Activated CD4-positive, alpha-beta T cell treated with anti-CD3 and anti-CD28 coated beads, Interleukin-2, amount 10 ng/mL, durations not matched to agents 24 days and 14 days (primary cell): ENCODE results near the gene PARVB. TPM values are rescaled to one million over a fixed set of nuclear protein-coding genes. Genes with fewer than 3 reads are reported as not detected.

Experiments
- DNase-seq: peaks from one replicate; pipeline ENCODE4 v3.0.0; 2022
- H3K27ac Mint-ChIP-seq: one replicate; pipeline ENCODE4 v1.8.0; 2022; ENCODE audit warnings: mild to moderate bottlenecking, mixed read lengths
- H3K27me3 Mint-ChIP-seq: one replicate; pipeline ENCODE4 v1.8.0; 2022; ENCODE audit warnings: mixed read lengths
- H3K36me3 Mint-ChIP-seq: one replicate; pipeline ENCODE4 v1.8.0; 2022; ENCODE audit warnings: low read depth, mild to moderate bottlenecking, mixed read lengths
- H3K4me1 Mint-ChIP-seq: one replicate; pipeline ENCODE4 v1.8.0; 2021; ENCODE audit warnings: mixed read lengths
- H3K4me3 Mint-ChIP-seq: one replicate; pipeline ENCODE4 v1.8.0; 2022; ENCODE audit warnings: mild to moderate bottlenecking, moderate library complexity, mixed read lengths
- H3K9me3 Mint-ChIP-seq: one replicate; pipeline ENCODE4 v1.8.0; 2021; ENCODE audit warnings: mixed read lengths
- intact Hi-C: fragments of 100-400 bp; cut with micrococcal nuclease; formaldehyde crosslinking; loops from one replicate; pipeline ENCODE4 v1.15.1; 2023
- total RNA-seq: library from RNA; stranded (reverse); gene quantifications from 2 replicates; pipeline ENCODE4 v1.2.3, GENCODE V29; 2022

The PARVB gene
- total RNA-seq, 1 donor from 2014 or later, result 112 TPM

- Mint-ChIP-seq H3K36me3 (peaks cover 25% of the 10 kb centered on the region), H3K9me3 (no peaks in the 10 kb centered on the region), H3K27me3 (no peaks in the 10 kb centered on the region), H3K4me3 (no peak overlapping the region), H3K4me1 (peaks cover 24% of the 10 kb centered on the region), H3K27ac (no peak overlapping the region)
- intact Hi-C loops, result loop anchor here (10.0 kb wide), 1 partner anchor 496 kb away; no protein-coding TSS in a partner anchor
- DNase-seq, result no peak
Observed at GRCh38 chr22:44188986-44189630, 165.0 kb downstream of the PARVB start.

DNA sequence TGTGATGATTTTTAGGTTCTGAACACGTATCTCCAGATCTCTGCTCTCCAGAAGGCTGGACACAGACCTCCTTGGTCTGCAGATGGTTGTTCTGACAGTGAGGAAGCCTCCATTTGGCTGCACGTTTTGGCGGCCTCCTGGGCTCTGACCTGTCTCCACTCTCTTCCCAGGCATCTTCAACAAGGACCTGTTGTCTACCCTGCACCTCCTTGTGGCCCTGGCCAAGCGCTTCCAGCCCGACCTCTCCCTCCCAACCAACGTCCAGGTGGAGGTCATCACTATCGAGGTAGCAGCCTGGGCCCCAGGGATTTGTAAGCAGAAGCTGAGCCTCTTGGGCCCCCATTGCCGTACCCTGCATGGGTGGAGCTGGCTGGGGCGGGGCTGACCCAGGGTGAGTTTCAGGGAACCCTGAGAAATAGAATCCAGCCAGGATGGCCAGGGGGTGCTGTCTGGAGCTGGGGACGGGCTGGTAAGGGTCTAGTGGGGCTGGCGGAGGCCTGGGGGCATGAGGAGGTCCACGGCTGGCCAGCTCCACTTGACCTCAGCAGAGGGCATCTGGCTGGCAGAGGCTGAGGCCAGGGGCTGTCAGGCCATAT is 166.4 kb downstream of the PARVB start:
- no peak for DNase-seq
- no peak overlapping the region for H3K27ac Mint-ChIP-seq
- no peaks in the 10 kb centered on the region for H3K27me3 Mint-ChIP-seq
- no peaks in the 10 kb centered on the region for H3K9me3 Mint-ChIP-seq
- H3K4me3 Mint-ChIP-seq, result no peak overlapping the region
- intact Hi-C loops, result no loop called here
- H3K36me3 Mint-ChIP-seq, result peaks cover 28% of the 10 kb centered on the region
- peaks cover 30% of the 10 kb centered on the region for H3K4me1 Mint-ChIP-seq

DNA sequence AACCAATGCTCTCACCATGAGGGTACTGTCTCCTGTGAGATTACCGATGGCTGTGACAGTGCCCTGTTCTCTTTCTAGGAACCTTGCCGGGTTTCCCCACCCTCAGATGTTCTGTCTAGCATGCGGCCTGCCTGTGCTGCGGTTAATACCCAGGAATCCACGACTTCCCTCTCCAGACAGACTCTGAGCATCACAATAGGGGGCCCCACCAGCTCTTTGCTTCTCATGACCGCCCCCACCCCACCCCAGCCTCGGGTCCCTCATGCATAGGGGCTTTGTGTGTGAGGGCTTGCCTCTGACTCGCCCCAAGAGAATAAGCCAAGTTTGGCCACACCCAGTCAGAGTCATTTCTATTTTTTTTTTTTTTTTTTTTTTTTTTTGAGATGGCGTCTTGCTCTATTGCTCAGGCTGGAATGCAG is 166.9 kb downstream of the PARVB start:
- DNase-seq, result peak; percentile 79
- intact Hi-C loops, result loop anchor here (1.0 kb wide), 1 partner anchor 9 kb away; no protein-coding TSS in a partner anchor

DNA sequence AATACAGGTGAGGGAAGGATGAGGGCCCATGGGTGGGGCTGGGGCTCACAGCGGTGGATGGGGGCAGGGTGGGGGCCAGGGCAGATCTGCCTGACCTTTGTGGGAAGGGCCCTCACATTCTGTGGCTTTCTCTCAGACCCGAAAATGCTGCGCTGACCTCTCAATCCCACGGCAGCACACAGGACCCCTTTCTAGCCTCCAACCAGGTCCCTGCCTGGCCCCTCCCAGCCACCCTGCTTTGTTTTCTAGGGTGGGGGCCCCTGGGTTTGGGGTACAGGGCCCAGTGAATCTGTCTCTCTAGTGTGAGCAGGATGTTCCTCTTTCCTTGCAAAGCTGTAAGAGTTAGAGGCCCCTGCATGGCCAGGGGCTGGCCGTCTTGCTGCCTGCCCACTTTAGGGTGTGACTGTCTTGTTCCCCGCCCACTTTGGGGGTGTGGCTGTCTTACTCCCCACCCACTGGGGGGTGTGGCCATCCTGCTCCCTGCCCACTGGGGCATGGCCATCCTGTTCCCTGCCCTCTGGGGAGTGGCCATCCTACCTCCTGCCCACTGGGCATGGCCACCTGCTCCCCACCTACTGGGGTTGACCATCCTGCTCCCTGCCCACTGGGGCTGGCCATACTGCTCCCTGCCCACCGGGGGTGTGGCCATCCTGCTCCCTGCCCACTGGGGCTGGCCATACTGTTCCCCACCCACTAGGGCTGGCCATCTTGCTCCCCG is 168.2 kb downstream of the PARVB start:
- Mint-ChIP-seq H3K36me3 (peaks cover 30% of the 10 kb centered on the region), H3K4me3 (no peak overlapping the region), H3K27me3 (no peaks in the 10 kb centered on the region), H3K27ac (no peak overlapping the region), H3K9me3 (no peaks in the 10 kb centered on the region), H3K4me1 (peaks cover 30% of the 10 kb centered on the region)
- intact Hi-C loops, result no loop called here
- peak; percentile 87 for DNase-seq

More for the DNA sequence above, 166.9 kb downstream of the PARVB start:
- Mint-ChIP-seq H3K4me3 (no peak overlapping the region), H3K9me3 (no peaks in the 10 kb centered on the region), H3K4me1 (peaks cover 30% of the 10 kb centered on the region), H3K36me3 (peaks cover 30% of the 10 kb centered on the region), H3K27me3 (no peaks in the 10 kb centered on the region), H3K27ac (peak overlapping the region; percentile 65)

- Mint-ChIP-seq H3K4me3 (no peak overlapping the region), H3K9me3 (no peaks in the 10 kb centered on the region), H3K4me1 (peaks cover 30% of the 10 kb centered on the region), H3K27ac (peak overlapping the region; percentile 67), H3K27me3 (no peaks in the 10 kb centered on the region), H3K36me3 (peaks cover 29% of the 10 kb centered on the region)
- no peak for DNase-seq
- intact Hi-C loops, result no loop called here
Observed at GRCh38 chr22:44192816-44193534, 168.9 kb downstream of the PARVB start.

GRCh38 chr22:44193535-44193891 is 169.4 kb downstream of the PARVB start:
- intact Hi-C loops, result no loop called here
- peaks cover 33% of the 10 kb centered on the region for H3K36me3 Mint-ChIP-seq

DNA sequence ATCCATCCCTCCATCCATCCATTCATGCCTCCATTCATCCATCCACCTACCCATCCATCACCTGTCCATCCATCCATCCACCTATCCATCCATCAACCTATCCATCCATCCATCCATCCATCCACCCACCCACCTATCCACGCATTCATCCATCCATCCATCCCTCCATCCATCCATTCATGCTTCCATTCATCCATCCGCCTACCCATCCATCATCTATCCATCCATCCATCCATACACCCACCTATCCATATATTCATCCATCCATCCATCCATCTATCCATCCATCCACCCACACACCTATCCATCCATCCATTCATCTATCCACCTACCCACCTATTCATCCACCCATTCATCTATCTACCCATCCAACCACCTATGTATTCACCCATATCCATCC is 170.5 kb downstream of the PARVB start:
- peaks cover 35% of the 10 kb centered on the region for H3K4me1 Mint-ChIP-seq
- DNase-seq, result no peak
- no peaks in the 10 kb centered on the region for H3K27me3 Mint-ChIP-seq
- H3K27ac Mint-ChIP-seq, result no peak overlapping the region
- H3K36me3 Mint-ChIP-seq, result peaks cover 43% of the 10 kb centered on the region
- intact Hi-C loops, result no loop called here
- H3K4me3 Mint-ChIP-seq, result no peak overlapping the region
- H3K9me3 Mint-ChIP-seq, result no peaks in the 10 kb centered on the region

More at GRCh38 chr22:44193535-44193891, 169.4 kb downstream of the PARVB start:
- Mint-ChIP-seq H3K27ac (no peak overlapping the region), H3K4me3 (no peak overlapping the region), H3K27me3 (no peaks in the 10 kb centered on the region), H3K4me1 (peaks cover 30% of the 10 kb centered on the region), H3K9me3 (no peaks in the 10 kb centered on the region)
- DNase-seq, result peak; percentile 65

DNA sequence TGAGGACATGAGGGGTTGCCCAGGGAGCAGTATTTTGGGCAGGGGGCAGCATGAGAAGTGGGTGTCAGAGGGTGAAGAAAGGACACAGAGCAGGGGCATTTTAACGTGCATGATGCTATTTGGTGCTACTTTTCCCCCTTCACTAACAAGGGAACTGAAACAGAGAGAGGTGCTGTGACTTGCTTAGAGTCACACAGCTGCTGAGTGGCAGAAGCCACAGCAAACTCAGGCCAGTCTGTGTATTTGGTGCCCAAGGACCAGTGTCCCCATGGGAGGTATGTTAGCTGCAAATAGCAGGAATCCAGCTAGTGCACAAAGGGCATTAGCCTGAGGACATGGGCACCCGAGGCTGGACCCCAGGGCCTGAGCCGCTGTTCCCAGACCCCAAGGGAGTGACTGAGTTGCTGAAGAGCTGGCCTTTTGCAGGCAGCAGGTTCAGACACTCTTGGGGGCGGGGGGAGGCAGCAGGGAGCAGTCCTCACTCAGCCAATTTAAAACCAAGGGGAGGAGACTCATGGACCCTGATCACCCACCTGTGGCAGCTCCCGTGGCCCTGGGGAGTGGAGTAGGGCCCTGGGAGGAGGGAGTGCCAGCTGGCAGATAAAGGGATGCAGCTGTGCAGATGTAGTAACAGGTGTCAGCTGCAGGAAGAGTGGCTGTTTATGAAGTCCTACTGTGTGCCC is 171.2 kb downstream of the PARVB start:
- Mint-ChIP-seq H3K4me1 (peaks cover 40% of the 10 kb centered on the region), H3K27me3 (no peaks in the 10 kb centered on the region), H3K27ac (no peak overlapping the region), H3K4me3 (no peak overlapping the region), H3K9me3 (no peaks in the 10 kb centered on the region), H3K36me3 (peaks cover 46% of the 10 kb centered on the region)
- no peak for DNase-seq
- intact Hi-C loops, result no loop called here

DNA sequence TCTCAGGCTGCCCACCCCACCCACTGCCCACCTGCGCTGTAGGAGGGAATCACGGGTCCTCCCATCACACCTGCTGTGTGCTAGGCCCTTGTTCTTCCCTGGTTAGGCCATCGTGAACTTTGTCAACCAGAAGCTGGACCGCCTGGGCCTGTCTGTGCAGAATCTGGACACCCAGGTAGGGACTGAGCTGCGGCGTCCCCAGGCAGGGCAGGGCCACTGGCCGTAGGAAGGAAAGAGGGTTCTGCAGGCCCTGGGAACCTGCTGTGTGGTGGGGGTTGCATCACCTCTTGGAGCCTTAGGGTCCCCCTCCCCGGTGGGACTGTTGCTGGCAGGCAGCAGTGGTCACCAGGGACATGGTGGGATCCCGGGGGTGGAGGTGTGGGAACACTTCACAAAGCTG is 172.1 kb downstream of the PARVB start:
- Mint-ChIP-seq H3K9me3 (no peaks in the 10 kb centered on the region), H3K4me3 (no peak overlapping the region), H3K27me3 (no peaks in the 10 kb centered on the region), H3K4me1 (peaks cover 40% of the 10 kb centered on the region), H3K27ac (no peak overlapping the region), H3K36me3 (peaks cover 49% of the 10 kb centered on the region)
- DNase-seq, result no peak
- intact Hi-C loops, result no loop called here

GRCh38 chr22:44196731-44197131 is 172.6 kb downstream of the PARVB start:
- Mint-ChIP-seq H3K36me3 (peaks cover 48% of the 10 kb centered on the region), H3K4me3 (no peak overlapping the region), H3K27ac (no peak overlapping the region), H3K4me1 (peaks cover 35% of the 10 kb centered on the region), H3K27me3 (no peaks in the 10 kb centered on the region), H3K9me3 (no peaks in the 10 kb centered on the region)
- intact Hi-C loops, result no loop called here
- no peak for DNase-seq

GRCh38 chr22:44197271-44197670 is 173.2 kb downstream of the PARVB start:
- H3K27me3 Mint-ChIP-seq, result no peaks in the 10 kb centered on the region
- intact Hi-C loops, result no loop called here
- no peaks in the 10 kb centered on the region for H3K9me3 Mint-ChIP-seq
- H3K36me3 Mint-ChIP-seq, result peaks cover 52% of the 10 kb centered on the region
- no peak overlapping the region for H3K4me3 Mint-ChIP-seq
- no peak for DNase-seq
- no peak overlapping the region for H3K27ac Mint-ChIP-seq
- H3K4me1 Mint-ChIP-seq, result peaks cover 34% of the 10 kb centered on the region

DNA sequence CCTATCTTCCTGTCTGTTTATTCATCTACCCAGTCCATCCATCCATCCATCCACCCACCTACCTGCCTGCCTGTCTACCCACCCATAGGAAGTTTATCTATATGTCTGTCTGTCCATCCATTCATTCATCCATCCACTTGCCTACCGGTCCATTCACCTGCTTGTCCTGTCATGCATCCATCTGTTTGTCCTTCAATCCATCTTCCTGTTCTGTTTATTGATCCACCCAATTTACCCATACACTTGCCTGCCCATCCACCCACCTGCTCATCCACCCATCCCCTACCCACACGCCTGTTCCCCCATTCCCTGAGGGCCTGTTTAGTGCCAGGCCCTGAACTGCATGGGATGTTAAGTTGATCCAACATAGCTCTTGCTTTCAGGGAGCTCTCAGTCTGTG is 175.1 kb downstream of the PARVB start:
- peaks cover 23% of the 10 kb centered on the region for H3K4me1 Mint-ChIP-seq
- no peak overlapping the region for H3K4me3 Mint-ChIP-seq
- DNase-seq, result no peak
- no peaks in the 10 kb centered on the region for H3K9me3 Mint-ChIP-seq
- no peaks in the 10 kb centered on the region for H3K27me3 Mint-ChIP-seq
- intact Hi-C loops, result no loop called here
- no peak overlapping the region for H3K27ac Mint-ChIP-seq
- H3K36me3 Mint-ChIP-seq, result peaks cover 53% of the 10 kb centered on the region

- Mint-ChIP-seq H3K36me3 (peaks cover 47% of the 10 kb centered on the region), H3K4me1 (peaks cover 16% of the 10 kb centered on the region), H3K27ac (no peak overlapping the region), H3K4me3 (no peak overlapping the region), H3K9me3 (no peaks in the 10 kb centered on the region), H3K27me3 (no peaks in the 10 kb centered on the region)
- intact Hi-C loops, result no loop called here
- DNase-seq, result no peak
Observed at GRCh38 chr22:44199866-44200265, 175.8 kb downstream of the PARVB start.
